Measurements from ENCODE around the gene SPINK2. TPM values are rescaled to one million over a fixed set of nuclear protein-coding genes. Genes with fewer than 3 reads are reported as not detected.
A peak's percentile ranks its signal among the peaks of the same experiment; 100 is the strongest.

The SPINK2 gene
- total RNA-seq, 1 donor from 2014 or later: not detected

- no peak for TF ChIP-seq CTCF (conservative IDR thresholded peaks at IDR 0.05)
- peaks cover 3% of the 10 kb centered on the region for H3K27me3 Mint-ChIP-seq (ENCODE audit: low read depth)
- DNase-seq (ENCODE audit: low read depth, low spot score): no peak
- H3K36me3 Mint-ChIP-seq (ENCODE audit: low read depth): no peaks in the 10 kb centered on the region
- no peaks in the 10 kb centered on the region for H3K9me3 Mint-ChIP-seq
- peaks cover 11% of the 10 kb centered on the region for H3K4me1 Mint-ChIP-seq
- no peak overlapping the region for H3K27ac Mint-ChIP-seq (ENCODE audit: unreplicated experiment)
- peak overlapping the region; percentile 92 for H3K4me3 Mint-ChIP-seq
Measured at GRCh38 chr4:56799161-56799759, 22.2 kb downstream of the SPINK2 start.

- no peak overlapping the region for H3K27ac Mint-ChIP-seq (ENCODE audit: unreplicated experiment)
- no peak overlapping the region for H3K4me3 Mint-ChIP-seq
- DNase-seq (ENCODE audit: low read depth, low spot score): no peak
- H3K4me1 Mint-ChIP-seq: peaks cover 11% of the 10 kb centered on the region
- no peak for TF ChIP-seq CTCF (conservative IDR thresholded peaks at IDR 0.05)
- H3K36me3 Mint-ChIP-seq (ENCODE audit: low read depth): no peaks in the 10 kb centered on the region
- peaks cover 3% of the 10 kb centered on the region for H3K27me3 Mint-ChIP-seq (ENCODE audit: low read depth)
- no peaks in the 10 kb centered on the region for H3K9me3 Mint-ChIP-seq
Measured at GRCh38 chr4:56796211-56796610, 25.3 kb downstream of the SPINK2 start.

- Mint-ChIP-seq H3K27ac (ENCODE audit: unreplicated experiment) (no peak overlapping the region), H3K4me3 (no peak overlapping the region), H3K36me3 (ENCODE audit: low read depth) (no peaks in the 10 kb centered on the region), H3K9me3 (no peaks in the 10 kb centered on the region), H3K4me1 (no peaks in the 10 kb centered on the region), H3K27me3 (ENCODE audit: low read depth) (no peaks in the 10 kb centered on the region)
- DNase-seq (ENCODE audit: low read depth, low spot score): no peak
- no peak for TF ChIP-seq CTCF (conservative IDR thresholded peaks at IDR 0.05)
Measured at GRCh38 chr4:56791316-56791715, 30.2 kb downstream of the SPINK2 start.

GRCh38 chr4:56790691-56791091, 30.8 kb downstream of the SPINK2 start:
- Mint-ChIP-seq H3K9me3 (no peaks in the 10 kb centered on the region), H3K4me3 (no peak overlapping the region), H3K27ac (ENCODE audit: unreplicated experiment) (no peak overlapping the region), H3K27me3 (ENCODE audit: low read depth) (no peaks in the 10 kb centered on the region), H3K4me1 (no peaks in the 10 kb centered on the region), H3K36me3 (ENCODE audit: low read depth) (no peaks in the 10 kb centered on the region)
- TF ChIP-seq CTCF (conservative IDR thresholded peaks at IDR 0.05): no peak
- DNase-seq (ENCODE audit: low read depth, low spot score): no peak

- no peak for DNase-seq (ENCODE audit: low read depth, low spot score)
- Mint-ChIP-seq H3K27ac (ENCODE audit: unreplicated experiment) (no peak overlapping the region), H3K36me3 (ENCODE audit: low read depth) (no peaks in the 10 kb centered on the region), H3K4me1 (no peaks in the 10 kb centered on the region), H3K9me3 (no peaks in the 10 kb centered on the region), H3K27me3 (ENCODE audit: low read depth) (no peaks in the 10 kb centered on the region), H3K4me3 (no peak overlapping the region)
- TF ChIP-seq CTCF (conservative IDR thresholded peaks at IDR 0.05): no peak
Measured at GRCh38 chr4:56788081-56788480, 33.4 kb downstream of the SPINK2 start.

All from neural crest cell (in vitro differentiated cells).